Type B pancreatic cell (in vitro differentiated cells): ENCODE results near the gene TLR6. TPM values are rescaled to one million over a fixed set of nuclear protein-coding genes. Genes with fewer than 3 reads are reported as not detected.
A peak's percentile ranks its signal among the peaks of the same experiment; 100 is the strongest.

Source experiments
- DNase-seq: peaks from one replicate; pipeline ENCODE4 v3.0.0; 2021; ENCODE audit warnings: mixed read lengths; ENCODE audit not compliant: unreplicated experiment; ENCODE audit errors: extremely low spot score
- H3K27ac Mint-ChIP-seq: 2 replicates; pipeline ENCODE4 v1.8.0; 2021; ENCODE audit warnings: mild to moderate bottlenecking, mixed read lengths
- H3K27me3 Mint-ChIP-seq: 2 replicates; pipeline ENCODE4 v1.8.0; 2021; ENCODE audit warnings: mixed read lengths
- H3K36me3 Mint-ChIP-seq: 2 replicates; pipeline ENCODE4 v1.8.0; 2021; ENCODE audit warnings: mixed read lengths
- H3K4me1 Mint-ChIP-seq: one replicate; pipeline ENCODE4 v1.8.0; 2021; ENCODE audit warnings: mixed read lengths; ENCODE audit not compliant: unreplicated experiment
- H3K4me3 Mint-ChIP-seq: 2 replicates; pipeline ENCODE4 v1.8.0; 2021; ENCODE audit warnings: mild to moderate bottlenecking, mixed read lengths
- H3K9me3 Mint-ChIP-seq: 2 replicates; pipeline ENCODE4 v1.8.0; 2021; ENCODE audit warnings: mixed read lengths
- CTCF ChIP-seq: fragments of 200-600 bp; sonication (generic); conservative IDR thresholded peaks from 2 replicates; pipeline ENCODE4 v1.5.0; 2021; ENCODE audit warnings: antibody characterized with exemption, mild to moderate bottlenecking
- long read RNA-seq: library from polyadenylated mRNA; unstranded; transcript quantifications from one replicate; pipeline ENCODE4 v2.0.0, GENCODE V29; 2020
- total RNA-seq: library from RNA; stranded (reverse); gene quantifications from 2 replicates; pipeline ENCODE4 v1.2.1, GENCODE V29; 2021; ENCODE audit warnings: low replicate concordance

Gene TLR6
- total RNA-seq, result 0.56 and 0.67 TPM in 2 replicates
- long read RNA-seq, partial matches to known transcripts, result 0 of 1 reads
- long read RNA-seq, other reads (novel, unspliced or antisense), result 1 of 1 reads

- no peaks in the 10 kb centered on the region for H3K36me3 Mint-ChIP-seq
- peak within 1 kb of the TSS; percentile 82 for H3K27ac Mint-ChIP-seq
- H3K4me1 Mint-ChIP-seq, result peaks cover 20% of the 10 kb centered on the region
- H3K4me3 Mint-ChIP-seq, result peak within 1 kb of the TSS; percentile 47
- H3K27me3 Mint-ChIP-seq, result peaks cover 6% of the 10 kb centered on the region
- no peak for DNase-seq
- H3K9me3 Mint-ChIP-seq, result no peaks in the 10 kb centered on the region
- peak; percentile 88 for TF ChIP-seq CTCF
Measured at GRCh38 chr4:38856524-38857337, at the start of gene TLR6. TSS of gene TLR6 (minus strand) at chr4:38856817. CDS start at chr4:38829473, 27,344 bp downstream.

- no peak overlapping the region for H3K27ac Mint-ChIP-seq
- H3K4me1 Mint-ChIP-seq, result peaks cover 13% of the 10 kb centered on the region
- H3K27me3 Mint-ChIP-seq, result no peaks in the 10 kb centered on the region
- H3K9me3 Mint-ChIP-seq, result no peaks in the 10 kb centered on the region
- DNase-seq, result no peak
- no peak for TF ChIP-seq CTCF
- H3K36me3 Mint-ChIP-seq, result peaks cover 29% of the 10 kb centered on the region
- no peak overlapping the region for H3K4me3 Mint-ChIP-seq
Measured at GRCh38 chr4:38905652-38906385, 49.2 kb upstream of the TLR6 start.

- H3K27me3 Mint-ChIP-seq, result no peaks in the 10 kb centered on the region
- no peak for TF ChIP-seq CTCF
- no peak for DNase-seq
- peaks cover 13% of the 10 kb centered on the region for H3K4me1 Mint-ChIP-seq
- H3K27ac Mint-ChIP-seq, result peak overlapping the region; percentile 57
- H3K9me3 Mint-ChIP-seq, result no peaks in the 10 kb centered on the region
- peaks cover 22% of the 10 kb centered on the region for H3K36me3 Mint-ChIP-seq
- H3K4me3 Mint-ChIP-seq, result peak overlapping the region; percentile 62
Measured at GRCh38 chr4:38904682-38905081, 48.1 kb upstream of the TLR6 start.

GRCh38 chr4:38904090-38904666 lies 47.6 kb upstream of the TLR6 start:
- TF ChIP-seq CTCF, result no peak
- peaks cover 22% of the 10 kb centered on the region for H3K36me3 Mint-ChIP-seq
- no peaks in the 10 kb centered on the region for H3K27me3 Mint-ChIP-seq
- no peaks in the 10 kb centered on the region for H3K9me3 Mint-ChIP-seq
- H3K27ac Mint-ChIP-seq, result peak overlapping the region; percentile 57
- no peak for DNase-seq
- H3K4me3 Mint-ChIP-seq, result peak overlapping the region; percentile 62
- peaks cover 13% of the 10 kb centered on the region for H3K4me1 Mint-ChIP-seq

GRCh38 chr4:38902695-38903094 lies 46.1 kb upstream of the TLR6 start:
- peak; percentile 71 for TF ChIP-seq CTCF
- Mint-ChIP-seq H3K36me3 (peaks cover 20% of the 10 kb centered on the region), H3K4me3 (no peak overlapping the region), H3K9me3 (no peaks in the 10 kb centered on the region), H3K27ac (no peak overlapping the region), H3K4me1 (peaks cover 13% of the 10 kb centered on the region), H3K27me3 (no peaks in the 10 kb centered on the region)
- no peak for DNase-seq
